ENCODE measurements around the gene RSBN1. TPM values are rescaled to one million over a fixed set of nuclear protein-coding genes. Genes with fewer than 3 reads are reported as not detected.
A peak's percentile ranks its signal among the peaks of the same experiment; 100 is the strongest.

Gene RSBN1
- total RNA-seq, 1 donor from 2014 or later: 22.7 TPM

DNA sequence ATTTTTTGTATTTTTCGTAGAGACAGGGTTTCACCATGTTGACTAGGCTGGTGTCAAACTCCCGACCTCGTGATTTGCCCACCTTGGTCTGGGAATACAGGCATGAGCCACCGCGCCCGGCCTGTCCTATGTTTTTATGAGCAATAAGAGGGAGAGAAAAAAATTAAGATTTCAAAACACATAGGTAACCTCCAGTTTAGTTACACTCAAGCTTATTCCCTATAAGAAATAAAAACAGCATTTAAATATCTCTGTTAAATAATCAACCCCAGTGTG is 7.1 kb downstream of the RSBN1 start:
- no peaks in the 10 kb centered on the region for H3K36me3 ChIP-seq
- DNase-seq (ENCODE audit: low spot score in 2 of 2): no peak
- intact Hi-C loops (cut with DNase I): no loop called here
- no peak for TF ChIP-seq CTCF (IDR thresholded peaks at IDR 0.05)
- no peak overlapping the region for H3K4me3 ChIP-seq
- H3K9me3 ChIP-seq: no peaks in the 10 kb centered on the region
- H3K27ac ChIP-seq: no peak overlapping the region
- H3K27me3 ChIP-seq: no peaks in the 10 kb centered on the region
- peaks cover 0 to 18% of the 10 kb centered on the region in 2 donors for H3K4me1 ChIP-seq

GRCh38 chr1:113804421-113805255 is 7.6 kb downstream of the RSBN1 start:
- H3K9me3 ChIP-seq: no peaks in the 10 kb centered on the region
- intact Hi-C loops (cut with DNase I): no loop called here
- H3K27ac ChIP-seq: peak overlapping the region in 1 of 2 donors; percentile 20
- no peak overlapping the region for H3K4me3 ChIP-seq
- TF ChIP-seq CTCF (IDR thresholded peaks at IDR 0.05): no peak
- DNase-seq (ENCODE audit: low spot score in 2 of 2): no peak
- no peaks in the 10 kb centered on the region for H3K27me3 ChIP-seq
- no peaks in the 10 kb centered on the region for H3K36me3 ChIP-seq
- H3K4me1 ChIP-seq: peaks cover 0 to 18% of the 10 kb centered on the region in 2 donors

DNA sequence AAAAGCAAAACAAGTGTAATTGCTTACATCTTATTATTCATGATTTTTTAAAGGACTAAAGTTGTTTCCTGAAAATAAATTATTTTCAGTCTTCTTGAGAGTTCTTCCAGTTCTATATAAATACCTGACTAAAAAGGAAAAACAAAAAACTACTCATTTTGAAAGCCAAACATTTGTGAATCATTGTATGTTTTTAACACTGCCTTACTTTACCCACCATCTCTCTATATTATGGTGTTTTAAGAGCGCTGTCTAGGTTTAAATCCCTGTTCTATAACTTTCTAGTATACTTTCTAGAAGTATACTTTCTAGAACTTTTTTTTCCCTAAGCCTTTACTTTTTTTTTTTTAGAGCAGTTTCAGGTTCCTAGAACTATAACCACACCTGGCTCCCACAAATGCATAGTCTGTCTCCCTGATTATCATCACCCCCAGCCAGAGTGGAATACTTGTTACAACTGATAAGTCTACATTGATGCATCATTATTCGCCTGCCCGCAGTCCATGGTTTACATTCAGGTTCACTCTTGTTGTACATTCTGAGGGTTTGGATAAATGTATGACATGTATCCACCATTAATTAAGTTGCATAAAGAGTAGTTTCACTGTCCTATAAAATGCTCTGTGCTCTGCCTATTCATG is 9.8 kb downstream of the RSBN1 start:
- H3K4me1 ChIP-seq: peaks cover 0 to 26% of the 10 kb centered on the region in 2 donors
- H3K27me3 ChIP-seq: no peaks in the 10 kb centered on the region
- intact Hi-C loops (cut with DNase I): no loop called here
- no peak overlapping the region for H3K27ac ChIP-seq
- peaks cover 3 to 4% of the 10 kb centered on the region in 2 donors for H3K36me3 ChIP-seq
- TF ChIP-seq CTCF (IDR thresholded peaks at IDR 0.05): no peak
- H3K9me3 ChIP-seq: no peaks in the 10 kb centered on the region
- no peak overlapping the region for H3K4me3 ChIP-seq
- DNase-seq (ENCODE audit: low spot score in 2 of 2): no peak

GRCh38 chr1:113800487-113800886 is 11.8 kb downstream of the RSBN1 start:
- intact Hi-C loops (cut with DNase I): no loop called here
- H3K4me3 ChIP-seq: no peak overlapping the region
- H3K27me3 ChIP-seq: no peaks in the 10 kb centered on the region
- no peaks in the 10 kb centered on the region for H3K9me3 ChIP-seq
- DNase-seq (ENCODE audit: low spot score in 2 of 2): no peak
- H3K27ac ChIP-seq: no peak overlapping the region
- peaks cover 0 to 26% of the 10 kb centered on the region in 2 donors for H3K4me1 ChIP-seq
- no peak for TF ChIP-seq CTCF (IDR thresholded peaks at IDR 0.05)
- H3K36me3 ChIP-seq: peaks cover 9 to 13% of the 10 kb centered on the region in 2 donors

DNA sequence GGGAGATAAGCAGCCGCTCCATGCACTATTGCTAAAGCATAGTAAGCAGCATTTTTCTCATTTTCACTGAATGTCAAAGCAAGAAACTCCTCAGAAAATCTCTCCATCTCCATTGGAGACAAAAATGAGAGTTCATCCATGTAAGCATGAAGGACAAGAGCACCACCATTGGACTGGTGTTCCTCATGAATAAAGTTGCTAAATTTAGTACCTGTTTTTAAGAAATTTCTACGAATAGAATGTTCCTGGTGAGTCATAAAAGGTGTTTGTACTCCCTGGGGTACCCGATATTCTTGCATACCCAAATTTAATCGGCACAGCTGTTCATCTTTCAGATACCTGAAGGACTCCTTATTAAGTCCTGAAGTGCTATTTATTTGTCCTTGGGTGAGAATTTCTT is 14.8 kb downstream of the RSBN1 start:
- Histone ChIP-seq H3K4me1 (peaks cover 0 to 17% of the 10 kb centered on the region in 2 donors), H3K27me3 (no peaks in the 10 kb centered on the region), H3K36me3 (peaks cover 13 to 18% of the 10 kb centered on the region in 2 donors), H3K4me3 (no peak overlapping the region), H3K9me3 (no peaks in the 10 kb centered on the region), H3K27ac (no peak overlapping the region)
- TF ChIP-seq CTCF (IDR thresholded peaks at IDR 0.05): no peak
- intact Hi-C loops (cut with DNase I): no loop called here
- DNase-seq (ENCODE audit: low spot score in 2 of 2): no peak
